ENCODE data around the gene DCLK1.

Gene DCLK1

GRCh38 chr13:35909837-35910540 is 221.2 kb downstream of the DCLK1 start:
- H3K4me3 ChIP-seq (replicated peaks in 1 of 2; ENCODE audit: low read depth in 2 of 2, low read length in 2 of 2) = no peak overlapping the region
- no peak for TF ChIP-seq CTCF (IDR thresholded peaks at IDR 0.05; ENCODE audit: low read depth, low read length)
- no peak for DNase-seq (ENCODE audit: low read depth in 2 of 2)

GRCh38 chr13:35909091-35909490 is 222.1 kb downstream of the DCLK1 start:
- no peak for TF ChIP-seq CTCF (IDR thresholded peaks at IDR 0.05; ENCODE audit: low read depth, low read length)
- H3K4me3 ChIP-seq (replicated peaks in 1 of 2; ENCODE audit: low read depth in 2 of 2, low read length in 2 of 2) = no peak overlapping the region
- DNase-seq (ENCODE audit: low read depth in 2 of 2) = no peak

- no peak for DNase-seq (ENCODE audit: low read depth in 2 of 2)
- H3K4me3 ChIP-seq (replicated peaks in 1 of 2; ENCODE audit: low read depth in 2 of 2, low read length in 2 of 2) = no peak overlapping the region
- TF ChIP-seq CTCF (IDR thresholded peaks at IDR 0.05; ENCODE audit: low read depth, low read length) = no peak
Observed at GRCh38 chr13:35908226-35908625, 223.0 kb downstream of the DCLK1 start.

GRCh38 chr13:35906636-35907035 is 224.5 kb downstream of the DCLK1 start:
- no peak overlapping the region for H3K4me3 ChIP-seq (replicated peaks in 1 of 2; ENCODE audit: low read depth in 2 of 2, low read length in 2 of 2)
- DNase-seq (ENCODE audit: low read depth in 2 of 2) = no peak
- no peak for TF ChIP-seq CTCF (IDR thresholded peaks at IDR 0.05; ENCODE audit: low read depth, low read length)

- no peak for TF ChIP-seq CTCF (IDR thresholded peaks at IDR 0.05; ENCODE audit: low read depth, low read length)
- no peak overlapping the region for H3K4me3 ChIP-seq (replicated peaks in 1 of 2; ENCODE audit: low read depth in 2 of 2, low read length in 2 of 2)
- DNase-seq (ENCODE audit: low read depth in 2 of 2) = no peak
Observed at GRCh38 chr13:35903075-35903474, 228.1 kb downstream of the DCLK1 start.

GRCh38 chr13:35898041-35898440 is 233.1 kb downstream of the DCLK1 start:
- DNase-seq (ENCODE audit: low read depth in 2 of 2) = no peak
- no peak for TF ChIP-seq CTCF (IDR thresholded peaks at IDR 0.05; ENCODE audit: low read depth, low read length)
- H3K4me3 ChIP-seq (replicated peaks in 1 of 2; ENCODE audit: low read depth in 2 of 2, low read length in 2 of 2) = no peak overlapping the region

- TF ChIP-seq CTCF (IDR thresholded peaks at IDR 0.05; ENCODE audit: low read depth, low read length) = no peak
- DNase-seq (ENCODE audit: low read depth in 2 of 2) = no peak
- no peak overlapping the region for H3K4me3 ChIP-seq (replicated peaks in 1 of 2; ENCODE audit: low read depth in 2 of 2, low read length in 2 of 2)
Observed at GRCh38 chr13:35894636-35895035, 236.5 kb downstream of the DCLK1 start.
